HG03196 (cell line): Measurements from ENCODE around the gene ZBTB47.

Source experiments
- ATAC-seq: cut with Tn5 transposase; IDR thresholded peaks from one replicate; pipeline ENCODE4 v1.9.1; 2021; ENCODE audit not compliant: unreplicated experiment

Gene ZBTB47

GRCh38 chr3:42698216-42698910 lies 44.9 kb downstream of the ZBTB47 start:
- no peak for ATAC-seq

- ATAC-seq, result no peak
These were observed 45.4 kb downstream of the ZBTB47 start for GRCh38 chr3:42698911-42699230.

GRCh38 chr3:42699511-42699971 lies 46.0 kb downstream of the ZBTB47 start:
- ATAC-seq, result no peak

- ATAC-seq, result no peak
These were observed 47.1 kb downstream of the ZBTB47 start for GRCh38 chr3:42700366-42701288.

- ATAC-seq, result no peak
These were observed 48.0 kb downstream of the ZBTB47 start for GRCh38 chr3:42701371-42702065.

- no peak for ATAC-seq
These were observed 48.8 kb downstream of the ZBTB47 start, which contains the start of gene HHATL for GRCh38 chr3:42702066-42702951. HHATL (minus strand) TSS chr3:42702798; CDS start chr3:42700826, 1,972 bp downstream.

GRCh38 chr3:42702982-42703694 lies 49.6 kb downstream of the ZBTB47 start:
- no peak for ATAC-seq

GRCh38 chr3:42703695-42704025 lies 50.2 kb downstream of the ZBTB47 start:
- ATAC-seq, result no peak

- no peak for ATAC-seq
These were observed 50.8 kb downstream of the ZBTB47 start for GRCh38 chr3:42704136-42704841.

GRCh38 chr3:42705058-42705767 lies 51.7 kb downstream of the ZBTB47 start:
- no peak for ATAC-seq

GRCh38 chr3:42705962-42706585 lies 52.6 kb downstream of the ZBTB47 start:
- ATAC-seq, result no peak

- ATAC-seq, result no peak
These were observed 53.5 kb downstream of the ZBTB47 start for GRCh38 chr3:42706721-42707619.

GRCh38 chr3:42707620-42708355 lies 54.3 kb downstream of the ZBTB47 start:
- no peak for ATAC-seq

GRCh38 chr3:42708611-42709151 lies 55.2 kb downstream of the ZBTB47 start:
- ATAC-seq, result no peak

GRCh38 chr3:42709621-42710020 lies 56.1 kb downstream of the ZBTB47 start:
- ATAC-seq, result no peak

- ATAC-seq, result no peak
These were observed 57.0 kb downstream of the ZBTB47 start for GRCh38 chr3:42710323-42711021.
